A673 (cell line): Measurements from ENCODE around the gene ELMOD3.
"Not testable (repeated sequence)": the region's sequence is repeated elsewhere in the genome, so short reads cannot be mapped to it uniquely, and the experiment has no call there.

Source experiments
- CTCF ChIP-seq: fragments of 300-800, 200-600 bp; sonication (generic); conservative IDR thresholded peaks from 2 replicates; pipeline ENCODE4 v1.5.1; 2017; ENCODE audit warnings: low read depth, mild to moderate bottlenecking, antibody characterized with exemption, low read length, moderate library complexity, mixed read lengths
- EZH2 ChIP-seq: fragments of 200-600 bp; sonication (generic); IDR thresholded peaks from 2 replicates; pipeline ENCODE4 v1.6.1; 2017; ENCODE audit warnings: borderline replicate concordance, low read depth, mild to moderate bottlenecking, mixed read lengths, antibody characterized with exemption, low read length; ENCODE audit not compliant: poor library complexity, severe bottlenecking

GRCh38 chr2:85414421-85414759 lies 59.8 kb downstream of the ELMOD3 start:
- not testable (repeated sequence) for TF ChIP-seq CTCF, EZH2
